Stomach (tissue), 4 donors: Measurements from ENCODE around the gene NEB.
"Not testable (repeated sequence)": the region's sequence is repeated elsewhere in the genome, so short reads cannot be mapped to it uniquely, and the experiment has no call there.

Source experiments
- EP300 ChIP-seq: sonication (generic); formaldehyde crosslinking; IDR thresholded peaks from one replicate; pipeline ENCODE4 v1.6.1; 2017; ENCODE audit warnings: antibody characterized with exemption
- POLR2A ChIP-seq, 4 donors: fragments of 450-650 bp; IDR thresholded peaks; one replicate each; pipeline ENCODE4 v1.6.1; 2016; ENCODE audit warnings: antibody characterized with exemption in 4 of 4, control low read depth in 2 of 4, mild to moderate bottlenecking in 1 of 4, moderate library complexity in 1 of 4
- POLR2AphosphoS5 ChIP-seq, 3 donors: sonication (generic); formaldehyde crosslinking; IDR thresholded peaks; one replicate each; pipeline ENCODE4 v1.6.1; 2016; ENCODE audit warnings: antibody characterized with exemption in 3 of 3
- TF ChIP-seq, protein P1 (sequence below), 7 experiments: fragments of 450-650 bp in 4 of 7; fragments of 200-600 bp in 3 of 7; sonication (generic) in 3 of 7; IDR thresholded peaks; one replicate each; pipeline ENCODE4 v1.5.1; 2016 to 2019; ENCODE audit warnings: antibody characterized with exemption in 7 of 7, control low read depth in 2 of 7, mild to moderate bottlenecking in 1 of 7

DNA sequence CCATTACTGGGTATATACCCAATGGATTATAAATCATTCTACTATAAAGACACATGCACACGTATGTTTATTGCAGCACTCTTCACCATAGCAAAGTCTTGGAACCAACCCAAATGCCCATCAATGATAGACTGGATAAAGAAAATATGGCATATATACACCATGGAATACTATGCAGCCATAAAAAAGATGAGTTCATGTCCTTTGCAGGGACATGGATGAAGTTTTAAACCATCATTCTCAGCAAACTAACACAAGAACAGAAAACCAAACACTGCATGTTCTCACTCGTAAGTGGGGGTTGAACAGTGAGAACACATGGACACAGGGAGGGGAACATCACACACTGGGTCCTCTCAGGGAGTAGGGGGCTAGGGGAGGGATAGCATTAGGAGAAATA lies 174.8 kb downstream of the NEB start:
- TF ChIP-seq, protein P1, sequence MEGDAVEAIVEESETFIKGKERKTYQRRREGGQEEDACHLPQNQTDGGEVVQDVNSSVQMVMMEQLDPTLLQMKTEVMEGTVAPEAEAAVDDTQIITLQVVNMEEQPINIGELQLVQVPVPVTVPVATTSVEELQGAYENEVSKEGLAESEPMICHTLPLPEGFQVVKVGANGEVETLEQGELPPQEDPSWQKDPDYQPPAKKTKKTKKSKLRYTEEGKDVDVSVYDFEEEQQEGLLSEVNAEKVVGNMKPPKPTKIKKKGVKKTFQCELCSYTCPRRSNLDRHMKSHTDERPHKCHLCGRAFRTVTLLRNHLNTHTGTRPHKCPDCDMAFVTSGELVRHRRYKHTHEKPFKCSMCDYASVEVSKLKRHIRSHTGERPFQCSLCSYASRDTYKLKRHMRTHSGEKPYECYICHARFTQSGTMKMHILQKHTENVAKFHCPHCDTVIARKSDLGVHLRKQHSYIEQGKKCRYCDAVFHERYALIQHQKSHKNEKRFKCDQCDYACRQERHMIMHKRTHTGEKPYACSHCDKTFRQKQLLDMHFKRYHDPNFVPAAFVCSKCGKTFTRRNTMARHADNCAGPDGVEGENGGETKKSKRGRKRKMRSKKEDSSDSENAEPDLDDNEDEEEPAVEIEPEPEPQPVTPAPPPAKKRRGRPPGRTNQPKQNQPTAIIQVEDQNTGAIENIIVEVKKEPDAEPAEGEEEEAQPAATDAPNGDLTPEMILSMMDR (IDR thresholded peaks at IDR 0.05): not testable (repeated sequence)
- TF ChIP-seq POLR2A (IDR thresholded peaks at IDR 0.05); EP300; POLR2AphosphoS5 (IDR thresholded peaks at IDR 0.05): not testable (repeated sequence)
